SK-N-SH (cell line): ENCODE results near the gene RND2. TPM values are rescaled to one million over a fixed set of nuclear protein-coding genes. Genes with fewer than 3 reads are reported as not detected.

Experiments
- CTCF ChIA-PET: fragments of 300-600, 350-600 bp; formaldehyde crosslinking; extraction: SDS; loops from one replicate; lab custom pipeline; 2021; lab: Yijun Ruan, JAX
- POLR2A ChIA-PET: fragments of 350-600 bp; sonication (Branson Sonifier 250); formaldehyde crosslinking; extraction: SDS; loops from one replicate; lab custom pipeline; 2020; ENCODE audit warnings: antibody characterized with exemption, inconsistent platforms; lab: Yijun Ruan, JAX
- DNase-seq: peaks from one replicate; pipeline ENCODE4 v3.0.0; 2012
- H2AFZ ChIP-seq: fragments of 200-600 bp; sonication (generic); 2 replicates; pipeline ENCODE4 v1.8.1; 2016; ENCODE audit warnings: antibody characterized with exemption, mild to moderate bottlenecking, low read depth
- H3F3A ChIP-seq: fragments of 200-600 bp; sonication (generic); replicated peaks from 2 replicates; pipeline ENCODE3; 2016; ENCODE audit warnings: antibody characterized with exemption, mild to moderate bottlenecking; ENCODE audit not compliant: insufficient read depth
- H3K27ac ChIP-seq, 2 experiments: fragments of 200-500 bp in 1 of 2; fragments of 200-600 bp in 1 of 2; sonication (Bioruptor generic) in 1 of 2; sonication (generic), shearing (Covaris generic) in 1 of 2; 2 replicates each; pipeline versions ENCODE4 v1.5.1 to v1.6.1; 2014 to 2016; ENCODE audit warnings: low read depth in 2 of 2, inconsistent platforms in 1 of 2, low read length in 1 of 2, mild to moderate bottlenecking in 1 of 2, mixed read lengths in 1 of 2
- H3K27me3 ChIP-seq: fragments of 200-600 bp; sonication (generic), shearing (Covaris generic); 2 replicates; pipeline ENCODE4 v1.6.1; 2016; ENCODE audit warnings: mixed run types; ENCODE audit not compliant: insufficient read depth
- H3K36me3 ChIP-seq, 2 experiments: fragments of 200-500 bp in 1 of 2; fragments of 200-600 bp in 1 of 2; sonication (Bioruptor generic) in 1 of 2; sonication (generic) in 1 of 2; replicated peaks in 1 of 2; 2 replicates each; pipeline versions ENCODE3 to v1.5.1; 2014 to 2016; ENCODE audit warnings: low read length in 1 of 2, mild to moderate bottlenecking in 1 of 2; ENCODE audit not compliant: insufficient read depth in 2 of 2, control insufficient read depth in 1 of 2
- H3K4me1 ChIP-seq, 2 experiments: fragments of 200-500 bp in 1 of 2; fragments of 200-600 bp in 1 of 2; sonication (Bioruptor generic) in 1 of 2; sonication (generic), shearing (Covaris generic) in 1 of 2; 2 replicates each; pipeline versions ENCODE4 v1.5.1 to v1.6.1; 2014 to 2016; ENCODE audit warnings: low read depth in 1 of 2, low read length in 1 of 2, mixed run types in 1 of 2; ENCODE audit not compliant: insufficient read depth in 2 of 2, control insufficient read depth in 1 of 2
- H3K4me2 ChIP-seq: fragments of 200-600 bp; sonication (generic), shearing (Covaris generic); 2 replicates; pipeline ENCODE4 v1.6.1; 2017; ENCODE audit warnings: mixed run types
- H3K4me3 ChIP-seq, 2 experiments: fragments of 200-500 bp in 1 of 2; fragments of 200-600 bp in 1 of 2; sonication (Bioruptor generic) in 1 of 2; sonication (generic), shearing (Covaris generic) in 1 of 2; 2 replicates each; pipeline versions ENCODE4 v1.5.1 to v1.8.1; 2014 to 2016; ENCODE audit warnings: low read depth in 2 of 2, inconsistent platforms in 1 of 2, low read length in 1 of 2, mild to moderate bottlenecking in 1 of 2, mixed read lengths in 1 of 2, moderate library complexity in 1 of 2
- H3K79me2 ChIP-seq: fragments of 200-600 bp; sonication (generic); 2 replicates; pipeline ENCODE4 v1.8.1; 2017; ENCODE audit warnings: mild to moderate bottlenecking; ENCODE audit not compliant: insufficient read depth
- H3K9ac ChIP-seq: fragments of 200-600 bp; sonication (generic); 2 replicates; pipeline ENCODE4 v1.6.1; 2017; ENCODE audit warnings: mixed run types
- H3K9me2 ChIP-seq: fragments of 200-600 bp; sonication (generic); 2 replicates; pipeline ENCODE4 v1.6.1; 2017; ENCODE audit warnings: mixed run types
- H3K9me3 ChIP-seq: fragments of 200-600 bp; sonication (generic); 2 replicates; pipeline ENCODE4 v1.6.1; 2017; ENCODE audit warnings: mixed run types, mild to moderate bottlenecking, moderate library complexity
- H4K20me1 ChIP-seq: fragments of 200-600 bp; sonication (generic); 2 replicates; pipeline ENCODE4 v1.6.1; 2017; ENCODE audit warnings: mild to moderate bottlenecking, mixed run types; ENCODE audit not compliant: insufficient read depth
- FOSL2 ChIP-seq: IDR thresholded peaks from 2 replicates; pipeline ENCODE4 v1.4.0; 2012; ENCODE audit warnings: low read depth, mild to moderate bottlenecking, moderate library complexity, borderline replicate concordance
- FOXJ3 ChIP-seq: sonication (generic); formaldehyde crosslinking; IDR thresholded peaks from 2 replicates; pipeline ENCODE4 v1.5.1; 2020; ENCODE audit warnings: mild to moderate bottlenecking, missing genetic modification reagents
- GABPA ChIP-seq: IDR thresholded peaks from 2 replicates; pipeline ENCODE4 v1.4.0; 2012; ENCODE audit warnings: low read depth, mild to moderate bottlenecking
- GATA2 ChIP-seq: sonication (generic); formaldehyde crosslinking; IDR thresholded peaks from 2 replicates; pipeline ENCODE4 v1.5.0; 2020; ENCODE audit warnings: mild to moderate bottlenecking, missing genetic modification reagents
- MEF2A ChIP-seq: IDR thresholded peaks from 2 replicates; pipeline ENCODE4 v1.4.0; 2012; ENCODE audit warnings: low read depth, borderline replicate concordance
- NFIC ChIP-seq: IDR thresholded peaks from 2 replicates; pipeline ENCODE4 v1.4.0; 2012; ENCODE audit warnings: borderline replicate concordance
- NRF1 ChIP-seq: IDR thresholded peaks from 2 replicates; pipeline ENCODE4 v1.6.1; 2012; ENCODE audit warnings: low read depth, mild to moderate bottlenecking, low read length
- POLR2AphosphoS5 ChIP-seq: IDR thresholded peaks from 2 replicates; pipeline ENCODE4 v1.6.1; 2012; ENCODE audit warnings: low read depth, low read length
- RXRA ChIP-seq: IDR thresholded peaks from 2 replicates; pipeline ENCODE4 v1.4.0; 2012; ENCODE audit warnings: low read depth, mild to moderate bottlenecking, borderline replicate concordance
- TAF1 ChIP-seq: IDR thresholded peaks from 2 replicates; pipeline ENCODE4 v1.6.1; 2012; ENCODE audit warnings: low read depth, mild to moderate bottlenecking, low read length, moderate library complexity, borderline replicate concordance
- TCF12 ChIP-seq: IDR thresholded peaks from 2 replicates; pipeline ENCODE4 v1.4.0; 2012
- TEAD4 ChIP-seq: IDR thresholded peaks from 2 replicates; pipeline ENCODE4 v1.4.0; 2012; ENCODE audit warnings: mild to moderate bottlenecking, borderline replicate concordance; ENCODE audit not compliant: insufficient read depth
- WGBS: methylation state at CpG from one replicate; pipeline ENCODE4 v1.1.6; 2017; ENCODE audit warnings: low lambda C conversion rate; 5-methylcytosine and 5-hydroxymethylcytosine counted together
- polyA plus RNA-seq, 3 experiments: library from polyadenylated mRNA; depleted of rRNA; stranded (reverse); fragments of >200 nt; gene quantifications; 2 replicates each; pipeline ENCODE4 v1.2.3, GENCODE V29; 2012
- TF ChIP-seq, protein P1 (sequence below): fragments of 150-350 bp; IDR thresholded peaks from 2 replicates; pipeline ENCODE4 v1.6.1; 2016; ENCODE audit warnings: mild to moderate bottlenecking, low read depth, low read length
- TF ChIP-seq, protein P2 (sequence below): IDR thresholded peaks from 2 replicates; pipeline ENCODE4; 2012
- TF ChIP-seq, protein P3 (sequence below): fragments of 150-350 bp; IDR thresholded peaks from 2 replicates; pipeline ENCODE4 v1.6.1; 2017; ENCODE audit warnings: antibody characterized with exemption, low read length, low read depth, borderline replicate concordance

RND2 gene
- polyA plus RNA-seq, 1 of the 3 experiments (the other 2 are of a cell fraction): 8.9 TPM

DNA sequence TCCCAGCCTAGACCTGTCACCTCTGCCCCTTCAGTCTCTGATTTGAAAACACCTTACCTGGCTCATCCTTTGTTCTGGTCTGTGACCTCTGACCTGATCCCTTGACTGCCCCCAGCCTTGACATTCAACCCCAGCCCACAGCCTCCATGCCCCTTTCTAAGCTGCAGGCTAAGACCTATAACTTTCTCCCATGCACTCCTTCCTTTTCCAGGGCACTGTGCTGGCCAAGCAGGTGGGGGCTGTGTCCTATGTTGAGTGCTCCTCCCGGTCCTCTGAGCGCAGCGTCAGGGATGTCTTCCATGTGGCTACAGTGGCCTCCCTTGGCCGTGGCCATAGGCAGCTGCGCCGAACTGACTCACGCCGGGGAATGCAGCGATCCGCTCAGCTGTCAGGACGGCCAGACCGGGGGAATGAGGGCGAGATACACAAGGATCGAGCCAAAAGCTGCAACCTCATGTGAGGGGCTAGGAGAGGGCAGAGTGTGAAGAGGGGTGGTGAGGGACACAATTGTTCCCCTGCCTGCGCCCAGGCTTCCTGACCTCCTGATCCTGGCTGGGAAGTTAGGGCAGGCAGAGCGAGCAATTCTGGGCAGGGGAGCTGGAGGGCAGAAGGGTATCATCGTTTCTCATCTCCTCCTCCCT, 3.3 kb downstream of the RND2 start:
- Histone ChIP-seq H3K4me3 (no peak overlapping the region), H3K9me2 (no peaks in the 10 kb centered on the region), H2AFZ (no peak overlapping the region), H3K9me3 (no peaks in the 10 kb centered on the region), H3K36me3 (no peaks in the 10 kb centered on the region), H3K27me3 (no peaks in the 10 kb centered on the region), H3K27ac (no peak overlapping the region), H3K4me2 (no peak overlapping the region), H4K20me1 (no peaks in the 10 kb centered on the region), H3F3A (peaks cover 6% of the 10 kb centered on the region), H3K9ac (no peak overlapping the region), H3K79me2 (no peaks in the 10 kb centered on the region), H3K4me1 (peaks cover 0 to 5% of the 10 kb centered on the region in 2 experiments; a peak in 1 of 4 replicates)
- TF ChIP-seq NRF1 (no peak), FOXJ3 (no peak), TAF1 (no peak), RXRA (no peak), GATA2 (CRISPR knock-in tag) (no peak), POLR2AphosphoS5 (no peak), TEAD4 (no peak), MEF2A (no peak), NFIC (no peak), FOSL2 (no peak), GABPA (no peak), TCF12 (no peak)
- TF ChIP-seq, protein P1, sequence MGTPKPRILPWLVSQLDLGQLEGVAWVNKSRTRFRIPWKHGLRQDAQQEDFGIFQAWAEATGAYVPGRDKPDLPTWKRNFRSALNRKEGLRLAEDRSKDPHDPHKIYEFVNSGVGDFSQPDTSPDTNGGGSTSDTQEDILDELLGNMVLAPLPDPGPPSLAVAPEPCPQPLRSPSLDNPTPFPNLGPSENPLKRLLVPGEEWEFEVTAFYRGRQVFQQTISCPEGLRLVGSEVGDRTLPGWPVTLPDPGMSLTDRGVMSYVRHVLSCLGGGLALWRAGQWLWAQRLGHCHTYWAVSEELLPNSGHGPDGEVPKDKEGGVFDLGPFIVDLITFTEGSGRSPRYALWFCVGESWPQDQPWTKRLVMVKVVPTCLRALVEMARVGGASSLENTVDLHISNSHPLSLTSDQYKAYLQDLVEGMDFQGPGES: no peak
- TF ChIP-seq, protein P2, sequence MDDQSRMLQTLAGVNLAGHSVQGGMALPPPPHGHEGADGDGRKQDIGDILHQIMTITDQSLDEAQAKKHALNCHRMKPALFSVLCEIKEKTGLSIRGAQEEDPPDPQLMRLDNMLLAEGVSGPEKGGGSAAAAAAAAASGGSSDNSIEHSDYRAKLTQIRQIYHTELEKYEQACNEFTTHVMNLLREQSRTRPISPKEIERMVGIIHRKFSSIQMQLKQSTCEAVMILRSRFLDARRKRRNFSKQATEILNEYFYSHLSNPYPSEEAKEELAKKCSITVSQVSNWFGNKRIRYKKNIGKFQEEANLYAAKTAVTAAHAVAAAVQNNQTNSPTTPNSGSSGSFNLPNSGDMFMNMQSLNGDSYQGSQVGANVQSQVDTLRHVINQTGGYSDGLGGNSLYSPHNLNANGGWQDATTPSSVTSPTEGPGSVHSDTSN: no peak
- TF ChIP-seq, protein P3, sequence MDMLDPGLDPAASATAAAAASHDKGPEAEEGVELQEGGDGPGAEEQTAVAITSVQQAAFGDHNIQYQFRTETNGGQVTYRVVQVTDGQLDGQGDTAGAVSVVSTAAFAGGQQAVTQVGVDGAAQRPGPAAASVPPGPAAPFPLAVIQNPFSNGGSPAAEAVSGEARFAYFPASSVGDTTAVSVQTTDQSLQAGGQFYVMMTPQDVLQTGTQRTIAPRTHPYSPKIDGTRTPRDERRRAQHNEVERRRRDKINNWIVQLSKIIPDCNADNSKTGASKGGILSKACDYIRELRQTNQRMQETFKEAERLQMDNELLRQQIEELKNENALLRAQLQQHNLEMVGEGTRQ: no peak
- DNase-seq: no peak
- ChIA-PET POLR2A (no interaction called here), CTCF (interaction anchor here (0.6 kb wide), 1 partner anchor 469 kb away, joined by 3 read pairs; no protein-coding TSS in a partner anchor)
- WGBS: 94% methylated on average over 17 of the region's 17 CpGs
